ENCODE results near the gene MYH7B. TPM values are rescaled to one million over a fixed set of nuclear protein-coding genes. Genes with fewer than 3 reads are reported as not detected.

MYH7B gene
- total RNA-seq, 4 donors from 2014 or later: 0.07 to 0.78 (median 0.16) TPM

DNA sequence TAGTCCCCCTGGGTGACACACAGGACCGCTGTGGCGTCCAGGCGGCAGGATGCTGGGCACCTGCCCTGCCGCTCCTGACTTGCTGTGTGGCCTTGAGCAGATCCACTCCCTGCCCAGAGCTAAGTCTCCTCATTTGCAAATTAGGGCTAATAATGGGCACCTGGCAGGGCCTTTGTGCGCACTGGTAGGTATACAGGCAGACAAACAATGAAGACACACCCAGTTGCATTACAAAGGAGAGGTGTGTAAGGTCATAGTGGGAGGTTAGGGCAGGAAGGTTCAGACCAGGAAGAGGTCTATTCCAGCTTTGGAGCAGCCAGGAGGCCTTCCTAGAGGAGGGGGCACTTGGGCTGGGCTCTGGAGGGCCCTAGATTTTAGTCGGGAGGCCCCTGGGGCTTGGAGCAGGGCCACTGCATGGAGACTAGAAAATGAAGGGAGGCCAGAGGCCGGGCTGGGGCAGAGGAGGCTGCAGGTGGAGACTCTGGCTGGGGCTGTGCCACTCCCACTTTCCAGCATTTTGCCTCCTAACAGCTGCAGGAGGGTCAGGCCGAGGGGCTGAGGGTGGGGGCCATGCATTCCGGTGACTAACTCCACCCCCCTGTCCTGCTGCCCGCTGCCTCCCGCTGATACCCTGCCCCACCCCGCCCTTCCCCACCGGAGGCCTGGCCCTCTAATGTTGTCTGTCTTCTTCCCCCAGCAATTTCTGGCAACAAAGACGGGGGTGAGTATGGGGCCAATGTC lies 28.5 kb downstream of the MYH7B start:
- Histone ChIP-seq H3K4me3 (no peak overlapping the region), H3K27ac (no peak overlapping the region), H3K4me1 (peaks cover 0 to 19% (median 0%) of the 10 kb centered on the region in 3 donors), H3K36me3 (no peaks in the 10 kb centered on the region), H3K27me3 (peaks cover 70% of the 10 kb centered on the region), H3K9me3 (no peaks in the 10 kb centered on the region)
- 11% methylated on average over 3 of the region's 14 CpGs; no CpG with 5 or more reads in 1 of the 2 donors for WGBS, 2 donors (ENCODE audit: low coverage in 1 of 2)
- TF ChIP-seq POLR2A (IDR thresholded peaks at IDR 0.05) (no peak), POLR2AphosphoS5 (IDR thresholded peaks at IDR 0.05) (no peak), EP300 (IDR thresholded peaks at IDR 0.05) (no peak)
- TF ChIP-seq, protein P1, sequence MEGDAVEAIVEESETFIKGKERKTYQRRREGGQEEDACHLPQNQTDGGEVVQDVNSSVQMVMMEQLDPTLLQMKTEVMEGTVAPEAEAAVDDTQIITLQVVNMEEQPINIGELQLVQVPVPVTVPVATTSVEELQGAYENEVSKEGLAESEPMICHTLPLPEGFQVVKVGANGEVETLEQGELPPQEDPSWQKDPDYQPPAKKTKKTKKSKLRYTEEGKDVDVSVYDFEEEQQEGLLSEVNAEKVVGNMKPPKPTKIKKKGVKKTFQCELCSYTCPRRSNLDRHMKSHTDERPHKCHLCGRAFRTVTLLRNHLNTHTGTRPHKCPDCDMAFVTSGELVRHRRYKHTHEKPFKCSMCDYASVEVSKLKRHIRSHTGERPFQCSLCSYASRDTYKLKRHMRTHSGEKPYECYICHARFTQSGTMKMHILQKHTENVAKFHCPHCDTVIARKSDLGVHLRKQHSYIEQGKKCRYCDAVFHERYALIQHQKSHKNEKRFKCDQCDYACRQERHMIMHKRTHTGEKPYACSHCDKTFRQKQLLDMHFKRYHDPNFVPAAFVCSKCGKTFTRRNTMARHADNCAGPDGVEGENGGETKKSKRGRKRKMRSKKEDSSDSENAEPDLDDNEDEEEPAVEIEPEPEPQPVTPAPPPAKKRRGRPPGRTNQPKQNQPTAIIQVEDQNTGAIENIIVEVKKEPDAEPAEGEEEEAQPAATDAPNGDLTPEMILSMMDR (IDR thresholded peaks at IDR 0.05): no peak
- ATAC-seq: no peak

DNA sequence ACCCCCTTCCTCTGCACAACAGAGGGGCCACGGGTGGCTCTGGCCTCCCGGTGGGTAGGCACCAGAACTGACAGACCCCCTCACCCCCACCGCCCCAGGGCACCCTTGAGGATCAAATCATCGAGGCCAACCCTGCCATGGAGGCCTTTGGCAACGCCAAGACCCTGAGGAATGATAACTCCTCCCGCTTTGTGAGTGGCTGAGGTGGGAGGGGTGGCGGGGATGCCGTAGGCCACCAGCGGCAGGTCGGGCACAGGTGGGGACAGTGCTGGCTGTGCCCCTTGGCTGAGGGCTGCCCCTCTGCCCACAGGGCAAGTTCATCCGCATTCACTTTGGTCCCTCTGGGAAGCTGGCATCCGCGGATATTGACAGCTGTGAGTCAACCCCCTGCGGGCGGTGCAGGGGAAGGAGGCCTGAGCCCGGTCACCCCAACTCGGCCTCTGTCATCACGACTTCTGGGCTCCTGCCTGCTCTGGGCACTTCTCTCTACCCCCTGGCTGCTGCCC lies 29.1 kb downstream of the MYH7B start:
- no peak overlapping the region for H3K4me3 ChIP-seq
- no peak for ATAC-seq
- H3K4me1 ChIP-seq: peaks cover 0 to 19% (median 0%) of the 10 kb centered on the region in 3 donors
- no peak for TF ChIP-seq POLR2A (IDR thresholded peaks at IDR 0.05)
- no peak for TF ChIP-seq EP300 (IDR thresholded peaks at IDR 0.05)
- TF ChIP-seq POLR2AphosphoS5 (IDR thresholded peaks at IDR 0.05): no peak
- TF ChIP-seq, protein P1 (IDR thresholded peaks at IDR 0.05): no peak
- no peak overlapping the region for H3K27ac ChIP-seq
- peaks cover 64% of the 10 kb centered on the region for H3K27me3 ChIP-seq
- 75% methylated on average over 6 of the region's 18 CpGs; no CpG with 5 or more reads in 1 of the 2 donors for WGBS, 2 donors (ENCODE audit: low coverage in 1 of 2)
- H3K9me3 ChIP-seq: no peaks in the 10 kb centered on the region
- no peaks in the 10 kb centered on the region for H3K36me3 ChIP-seq

DNA sequence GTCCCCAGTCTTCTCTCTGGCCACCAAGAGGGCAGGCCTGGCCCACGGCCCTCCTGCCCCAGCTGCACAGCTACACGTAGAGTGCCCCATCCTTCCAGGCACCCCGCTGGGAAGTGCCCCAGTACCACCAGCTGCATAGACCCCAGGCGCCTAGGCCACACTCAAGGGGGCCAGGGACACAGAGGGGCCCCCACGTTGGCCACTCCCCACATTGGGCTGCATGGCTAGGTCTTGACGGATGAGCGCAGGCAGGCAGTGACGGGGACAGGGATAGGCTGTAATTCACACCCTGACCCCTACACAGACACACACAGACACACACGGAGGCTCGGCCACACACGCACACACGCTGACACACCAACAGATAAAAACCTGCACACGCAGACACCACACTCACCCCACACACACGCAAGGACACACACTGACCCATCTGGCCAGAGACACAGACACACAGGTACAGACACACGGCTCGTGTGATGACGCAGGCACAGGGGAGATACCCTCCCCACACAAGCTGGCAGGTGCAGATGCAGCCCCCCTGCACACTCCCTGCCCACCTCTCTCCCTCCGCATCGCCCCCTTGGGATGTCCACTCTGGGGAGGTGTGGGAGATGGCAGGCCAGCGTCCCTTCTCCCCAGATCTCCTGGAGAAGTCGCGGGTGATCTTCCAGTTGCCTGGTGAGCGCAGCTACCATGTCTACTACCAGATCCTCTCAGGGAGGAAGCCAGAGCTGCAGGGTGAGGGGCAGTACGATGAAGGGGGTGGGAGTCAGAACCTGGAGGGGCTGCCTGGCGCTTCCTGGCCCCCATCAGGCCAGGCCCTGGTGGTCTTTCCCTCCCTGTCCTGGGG lies 30.0 kb downstream of the MYH7B start:
- H3K36me3 ChIP-seq: no peaks in the 10 kb centered on the region
- H3K27me3 ChIP-seq: peaks cover 57% of the 10 kb centered on the region
- TF ChIP-seq POLR2AphosphoS5 (IDR thresholded peaks at IDR 0.05) (no peak), POLR2A (IDR thresholded peaks at IDR 0.05) (no peak), EP300 (IDR thresholded peaks at IDR 0.05) (no peak)
- TF ChIP-seq, protein P1 (IDR thresholded peaks at IDR 0.05): no peak
- WGBS, 2 donors (ENCODE audit: low coverage in 1 of 2): 63 to 65% methylated on average over 5 to 8 of the region's 25 CpGs
- ATAC-seq: no peak
- H3K27ac ChIP-seq: no peak overlapping the region
- no peak overlapping the region for H3K4me3 ChIP-seq
- H3K9me3 ChIP-seq: no peaks in the 10 kb centered on the region
- H3K4me1 ChIP-seq: peaks cover 0 to 19% (median 0%) of the 10 kb centered on the region in 3 donors

DNA sequence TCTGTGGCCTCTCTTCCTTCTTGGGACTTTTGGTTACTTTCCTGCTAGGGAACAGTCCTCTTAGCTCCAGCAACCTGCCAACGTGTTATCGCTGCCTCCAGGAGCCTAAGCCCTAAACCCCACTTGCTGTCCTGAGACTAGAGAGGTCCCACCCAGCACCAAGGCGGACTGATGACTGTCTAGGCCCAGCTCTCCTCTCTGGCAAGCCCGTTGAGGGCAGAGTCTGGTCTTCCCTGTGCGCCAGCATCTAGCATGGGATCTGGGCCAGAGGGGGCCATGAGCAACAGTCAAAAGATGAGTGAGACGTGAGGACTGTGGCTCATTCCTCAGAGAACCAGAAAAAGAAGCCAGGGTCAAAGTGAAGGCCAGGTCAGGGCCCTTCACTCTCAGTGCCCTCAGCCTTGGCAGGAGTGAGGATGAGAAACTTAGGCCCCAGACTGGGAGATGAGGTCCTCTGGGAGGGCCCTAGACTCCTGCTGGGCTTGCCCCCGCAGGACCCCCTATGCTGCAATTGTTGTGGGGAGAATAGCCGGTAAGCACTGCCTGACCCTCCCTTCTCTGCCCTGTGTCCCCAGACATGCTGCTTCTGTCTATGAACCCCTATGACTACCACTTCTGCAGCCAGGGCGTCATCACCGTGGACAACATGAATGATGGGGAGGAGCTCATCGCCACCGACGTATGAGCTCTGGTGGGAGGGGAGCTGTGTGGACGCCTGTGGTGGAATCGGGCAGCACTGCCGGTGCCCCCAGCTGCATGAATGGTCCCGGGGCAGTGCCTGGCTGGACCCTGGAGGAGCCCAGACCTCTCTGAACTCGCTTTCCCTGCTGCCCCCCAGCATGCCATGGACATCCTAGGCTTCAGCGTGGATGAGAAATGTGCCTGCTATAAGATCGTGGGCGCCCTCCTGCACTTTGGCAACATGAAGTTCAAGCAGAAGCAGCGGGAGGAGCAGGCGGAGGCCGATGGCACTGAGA lies 30.9 kb downstream of the MYH7B start:
- TF ChIP-seq POLR2A (IDR thresholded peaks at IDR 0.05) (no peak), POLR2AphosphoS5 (IDR thresholded peaks at IDR 0.05) (no peak), EP300 (IDR thresholded peaks at IDR 0.05) (no peak)
- TF ChIP-seq, protein P1 (IDR thresholded peaks at IDR 0.05): no peak
- WGBS, 2 donors (ENCODE audit: low coverage in 1 of 2): 55% methylated on average over 2 of the region's 24 CpGs; no CpG with 5 or more reads in 1 of the 2 donors
- Histone ChIP-seq H3K27ac (no peak overlapping the region), H3K4me3 (no peak overlapping the region), H3K27me3 (peaks cover 48% of the 10 kb centered on the region), H3K36me3 (peaks cover 0 to 2% of the 10 kb centered on the region in 2 donors), H3K4me1 (peaks cover 0 to 19% (median 0%) of the 10 kb centered on the region in 3 donors), H3K9me3 (no peaks in the 10 kb centered on the region)
- ATAC-seq: no peak

All from gastroesophageal sphincter (tissue), 4 donors.